ENCODE results near the gene DNHD1.

The DNHD1 gene

DNA sequence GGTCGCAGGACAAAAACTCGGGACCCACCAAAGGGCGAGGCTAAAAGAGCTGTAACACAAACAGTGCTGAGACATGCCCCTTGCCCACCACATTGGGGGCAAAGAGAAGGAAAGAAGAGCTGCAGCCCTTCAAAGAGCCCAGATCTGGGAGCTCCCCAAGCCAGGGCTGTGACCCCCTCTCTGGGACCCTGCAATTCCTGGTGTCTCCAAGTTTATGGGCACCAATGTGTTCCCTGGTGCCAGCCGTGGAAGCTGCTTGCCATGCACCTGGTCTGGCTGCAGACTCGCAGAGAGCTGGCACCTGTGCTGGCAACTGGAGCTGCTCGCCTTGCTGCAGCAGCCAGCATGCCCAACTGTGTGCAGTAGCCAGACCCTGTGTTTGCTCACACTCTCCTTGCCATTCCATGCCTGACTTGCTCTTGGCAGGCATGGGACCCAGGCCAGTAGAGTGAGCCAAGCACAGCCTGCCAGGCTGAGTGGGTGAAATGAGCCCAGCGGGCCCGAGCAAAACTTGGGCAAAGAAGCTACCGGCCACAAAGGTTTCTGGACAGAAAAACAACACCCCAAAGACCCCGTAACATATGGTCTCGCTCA lies 90.4 kb downstream of the DNHD1 start:
- DNase-seq (ENCODE audit: low read depth in 2 of 2), result no peak

DNA sequence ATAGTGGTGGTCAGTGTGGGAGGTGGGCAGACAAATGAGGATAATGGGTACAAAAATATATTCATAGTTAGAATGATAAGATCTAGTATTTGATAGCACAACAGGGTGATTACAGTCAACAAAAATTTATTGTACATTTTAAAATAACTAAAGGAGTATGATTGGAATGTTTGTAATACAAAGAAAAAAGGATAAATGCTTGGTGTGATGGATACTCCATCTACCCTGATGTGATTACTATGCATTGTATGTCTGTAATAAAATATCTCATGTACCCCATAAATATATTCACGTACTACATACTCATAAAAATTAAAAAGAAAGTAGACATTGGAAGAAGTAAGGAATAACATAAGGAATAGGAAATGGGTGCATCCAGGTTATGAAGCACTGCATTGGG lies 90.9 kb downstream of the DNHD1 start:
- no peak for DNase-seq (ENCODE audit: low read depth in 2 of 2)

DNA sequence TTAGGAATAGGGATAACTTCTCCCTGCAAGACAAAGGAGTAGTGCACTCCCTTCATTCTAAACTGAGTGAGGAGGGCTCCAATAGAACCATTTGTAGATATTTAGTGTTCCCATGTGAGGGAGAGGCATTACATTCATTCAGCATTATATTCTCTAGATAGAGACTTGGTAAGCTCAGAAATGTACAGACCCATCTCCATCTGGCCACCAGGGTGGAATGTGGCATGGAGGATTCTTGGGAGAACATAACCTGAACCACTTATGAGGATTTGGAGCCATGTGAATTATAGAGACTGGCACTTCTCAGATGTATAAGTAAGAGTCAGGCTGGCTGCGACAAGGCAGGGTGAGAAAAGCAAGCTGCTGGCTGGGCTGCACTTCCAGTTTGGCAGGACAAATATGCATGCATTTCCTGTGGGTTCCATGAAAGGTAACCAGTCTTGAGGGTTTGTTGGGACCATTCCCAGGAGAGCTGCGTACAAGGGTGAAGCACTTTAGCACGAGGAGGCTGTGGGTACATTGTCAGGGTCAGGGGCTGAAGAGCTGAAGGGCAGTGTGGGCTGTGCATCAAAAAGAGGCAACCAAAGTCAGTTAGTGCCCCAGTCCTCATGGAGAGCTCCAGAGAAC lies 97.2 kb downstream of the DNHD1 start:
- no peak for DNase-seq (ENCODE audit: low read depth in 2 of 2)

DNA sequence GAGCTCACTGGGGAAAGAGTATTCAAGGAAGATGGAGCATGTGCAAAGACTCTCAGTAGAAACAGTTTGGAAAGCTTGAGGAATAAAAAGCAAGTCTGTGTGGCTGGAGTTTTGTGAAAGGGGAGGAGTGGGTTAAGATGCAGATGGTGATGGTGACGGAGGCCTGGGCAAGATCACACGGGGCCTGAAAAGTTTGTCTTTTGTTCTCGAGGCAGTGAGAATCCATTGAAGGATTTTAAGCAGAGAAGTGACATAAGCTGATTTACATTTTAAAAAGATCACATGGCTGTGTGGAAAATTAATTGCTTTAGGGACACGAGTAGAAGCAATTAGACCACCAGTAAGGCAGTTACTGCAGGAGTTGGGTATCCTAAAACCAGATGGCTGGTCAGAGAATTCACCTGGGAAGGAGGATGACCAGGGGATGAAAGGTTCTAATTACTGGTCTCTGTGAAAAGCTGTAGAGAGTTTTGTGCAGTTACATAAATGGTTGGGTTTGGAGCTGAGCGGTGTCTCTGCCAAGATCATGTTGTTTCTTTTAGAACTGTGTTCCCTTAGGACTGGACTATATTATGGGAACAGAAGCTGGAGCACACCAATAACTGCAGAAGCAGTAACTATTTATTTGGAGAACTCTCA lies 99.3 kb downstream of the DNHD1 start:
- DNase-seq (ENCODE audit: low read depth in 2 of 2), result no peak

DNA sequence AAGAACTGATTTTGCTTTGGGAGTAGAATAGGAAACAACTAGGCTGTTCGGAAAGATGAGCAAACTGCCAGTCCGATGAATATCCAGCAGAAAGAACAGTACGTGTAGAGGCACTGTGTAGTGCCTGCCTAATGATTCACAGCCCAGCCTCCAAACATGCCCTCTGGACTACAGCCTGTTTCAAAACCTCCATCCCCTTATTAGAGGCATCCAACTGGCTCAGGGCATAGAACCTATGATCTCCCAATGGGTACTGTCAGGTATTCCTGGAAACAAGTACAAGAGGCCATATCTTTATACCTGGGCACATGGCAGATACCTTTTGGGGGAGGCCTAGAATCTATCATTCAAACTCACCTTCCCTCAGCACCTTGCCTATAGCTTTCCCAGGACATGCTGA lies 101.5 kb downstream of the DNHD1 start:
- no peak for DNase-seq (ENCODE audit: low read depth in 2 of 2)

DNA sequence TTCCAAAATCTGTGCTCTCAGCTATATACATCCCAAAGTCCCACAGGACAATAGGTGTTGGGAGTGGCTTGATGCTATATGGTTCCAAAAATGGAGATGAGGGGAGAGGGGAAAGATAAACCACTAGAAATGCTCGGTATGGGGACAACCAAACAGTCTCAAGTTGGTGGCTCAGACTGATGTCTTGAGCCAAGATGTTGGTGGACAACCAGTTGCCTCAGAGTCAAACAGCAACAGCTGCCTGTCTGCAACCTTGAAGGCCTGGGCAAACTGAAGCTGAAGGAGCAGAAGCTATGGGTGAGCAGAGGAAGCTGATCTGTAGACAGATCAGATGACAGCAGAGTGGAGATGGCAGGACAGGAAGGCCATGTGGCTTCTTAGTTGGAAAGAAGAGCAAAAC lies 102.4 kb downstream of the DNHD1 start:
- no peak for DNase-seq (ENCODE audit: low read depth in 2 of 2)

DNA sequence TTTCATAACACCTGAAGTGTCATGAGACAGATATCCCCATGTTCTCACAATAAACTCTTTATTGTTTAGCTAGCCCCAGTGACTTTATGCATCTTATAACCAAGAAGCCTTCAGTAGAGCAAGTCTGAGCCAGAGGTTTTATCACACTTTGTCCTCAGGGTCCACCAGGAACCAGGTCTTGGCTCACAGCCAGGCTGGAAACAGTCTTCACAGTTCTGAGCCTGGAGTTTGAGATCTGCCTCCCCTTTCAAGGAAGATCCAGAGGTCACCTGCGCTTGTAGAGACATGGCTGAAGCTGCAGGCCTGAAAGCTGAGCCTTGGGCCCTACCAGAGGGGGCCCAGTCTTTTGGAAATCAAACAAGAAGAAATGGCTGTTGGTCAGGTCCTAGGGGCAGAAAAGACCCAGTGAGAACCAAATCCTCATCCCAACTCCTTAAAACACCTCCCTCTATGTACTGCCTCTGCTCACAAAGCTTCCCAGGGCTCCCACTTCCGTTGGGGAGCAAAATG lies 102.9 kb downstream of the DNHD1 start:
- DNase-seq (ENCODE audit: low read depth in 2 of 2), result no peak

DNA sequence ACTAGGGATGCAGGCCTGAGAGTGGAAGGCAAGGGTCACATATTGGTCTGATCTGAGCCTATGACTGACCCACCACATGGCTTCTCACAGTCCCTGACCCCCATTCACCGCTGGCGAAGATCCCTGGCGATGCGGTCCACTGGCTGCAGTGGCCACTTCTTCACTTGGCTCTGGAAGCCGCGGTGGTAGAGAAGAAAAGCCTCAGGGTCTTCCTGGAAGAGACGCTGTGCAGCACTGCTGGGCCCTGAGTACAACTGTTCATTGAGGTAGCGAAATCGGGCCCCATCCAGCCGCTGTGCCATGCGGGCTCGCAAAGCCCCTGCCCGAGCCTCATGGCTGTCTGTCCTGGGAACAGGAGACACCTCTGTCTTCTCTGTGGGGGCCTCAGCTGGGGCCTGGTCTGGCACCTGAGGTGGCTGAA lies 104.0 kb downstream of the DNHD1 start:
- DNase-seq (ENCODE audit: low read depth in 2 of 2), result no peak

DNA sequence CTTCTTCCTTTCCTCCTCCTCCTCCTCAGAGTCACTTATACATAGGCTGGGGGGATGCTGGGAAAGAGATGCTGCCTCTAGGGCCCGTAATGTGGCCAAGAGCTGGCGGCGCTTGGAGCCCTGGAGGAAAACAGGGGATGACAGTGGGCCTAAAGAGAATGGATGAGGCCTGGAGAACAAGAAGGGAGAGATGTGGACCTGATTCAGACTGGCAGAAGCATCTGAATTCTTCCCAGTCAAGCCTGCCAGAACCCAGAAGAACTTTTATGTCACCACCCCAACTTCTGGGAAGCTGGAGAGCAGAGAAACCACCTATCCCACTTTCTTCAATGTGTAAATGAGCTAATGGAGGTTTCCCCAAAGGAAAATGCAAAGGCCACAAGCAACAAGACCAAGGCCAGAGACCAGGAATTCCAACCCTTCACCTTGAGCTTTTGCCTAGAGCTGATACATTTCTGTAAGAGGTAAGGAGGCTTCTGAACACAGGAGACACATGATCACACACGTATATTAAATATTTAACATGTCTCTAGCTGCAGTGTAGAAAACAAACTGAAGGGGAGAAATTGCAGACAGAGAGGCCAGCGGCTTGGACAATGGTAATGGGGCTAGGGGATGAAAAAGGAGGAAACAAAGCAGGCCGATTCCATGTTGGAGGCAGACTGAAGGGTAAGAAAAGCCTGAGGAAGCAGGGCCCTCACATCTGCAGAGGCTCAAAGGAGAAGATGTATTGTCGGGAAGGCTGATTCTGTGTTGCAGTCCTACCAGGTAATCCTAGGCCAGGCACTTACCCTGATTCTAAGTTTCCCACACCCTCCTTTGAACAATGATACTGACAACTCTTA lies 105.2 kb downstream of the DNHD1 start:
- DNase-seq (ENCODE audit: low read depth in 2 of 2), result no peak

DNA sequence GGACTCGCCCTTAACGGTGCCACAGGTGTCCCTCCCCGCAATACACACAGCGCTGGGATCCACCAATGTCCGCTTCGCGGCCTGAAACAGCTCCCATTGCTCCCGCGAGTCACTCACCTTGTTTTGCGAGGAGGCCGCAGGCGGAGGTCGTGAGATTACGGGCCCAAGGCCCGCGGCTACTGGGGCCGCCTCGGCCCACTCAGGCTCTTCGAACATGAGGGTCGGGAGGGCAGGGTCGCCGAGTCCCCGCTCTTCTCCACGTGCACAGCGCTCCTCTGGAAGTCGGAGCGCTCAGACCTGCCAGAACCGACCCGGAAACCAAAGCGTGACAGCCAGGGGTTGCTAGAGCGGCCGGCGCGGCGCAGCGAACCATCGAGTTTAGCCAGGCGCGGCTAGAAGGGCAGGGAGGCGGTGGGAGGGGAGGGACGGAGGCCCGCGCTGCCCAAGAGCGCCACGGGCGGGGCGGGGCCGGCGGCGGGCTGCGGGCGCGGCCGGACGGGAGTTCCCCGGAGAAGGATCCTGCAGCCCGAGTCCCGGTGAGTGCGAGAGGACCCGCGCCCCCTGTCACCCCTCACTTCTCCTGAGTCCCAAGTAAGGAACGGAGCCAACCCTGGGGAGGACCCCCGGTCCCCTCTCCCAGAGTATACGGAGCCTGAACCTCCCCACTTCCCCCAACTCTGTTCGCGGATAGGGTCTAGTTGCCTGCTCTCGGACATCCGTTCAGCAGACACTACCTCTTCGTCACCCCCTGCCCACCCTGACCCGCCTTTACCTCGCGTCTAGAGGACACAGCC lies 106.4 kb downstream of the DNHD1 start, which contains the start of the genes ILK and RRP8:
Gene ILK (plus strand): TSS at position 488 of the 794 bp plus-strand sequence. CDS start 498 bp downstream, outside the sequence.
Gene RRP8 (minus strand): TSS at position 330 of the 794 bp plus-strand sequence. CDS start 114 bp downstream, at position 216.
- peak; percentile 85 for DNase-seq (ENCODE audit: low read depth in 2 of 2)

DNA sequence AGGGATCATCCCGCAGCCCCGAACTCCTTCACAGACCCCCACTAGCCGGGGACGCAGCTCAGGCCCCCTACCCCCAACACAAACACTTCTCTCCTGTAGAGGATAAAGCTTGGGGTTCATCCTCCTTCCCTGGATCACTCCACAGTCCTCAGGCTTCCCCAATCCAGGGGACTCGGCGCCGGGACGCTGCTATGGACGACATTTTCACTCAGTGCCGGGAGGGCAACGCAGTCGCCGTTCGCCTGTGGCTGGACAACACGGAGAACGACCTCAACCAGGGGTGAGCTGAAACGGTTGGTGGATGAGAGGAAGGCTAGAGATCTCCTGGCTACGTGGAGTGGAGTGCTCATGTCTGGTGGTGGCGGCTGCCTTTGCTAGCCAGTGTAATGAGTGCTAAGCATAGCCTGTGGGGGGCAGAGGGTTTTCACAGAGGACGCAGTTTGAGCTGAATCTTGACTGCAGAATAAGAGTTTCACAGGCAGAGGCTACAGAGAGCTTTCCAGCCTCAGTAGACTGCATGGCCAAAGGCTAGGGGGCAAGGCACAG lies 107.1 kb downstream of the DNHD1 start:
- peak in 1 of 2 donors; percentile 17 for DNase-seq (ENCODE audit: low read depth in 2 of 2)

DNA sequence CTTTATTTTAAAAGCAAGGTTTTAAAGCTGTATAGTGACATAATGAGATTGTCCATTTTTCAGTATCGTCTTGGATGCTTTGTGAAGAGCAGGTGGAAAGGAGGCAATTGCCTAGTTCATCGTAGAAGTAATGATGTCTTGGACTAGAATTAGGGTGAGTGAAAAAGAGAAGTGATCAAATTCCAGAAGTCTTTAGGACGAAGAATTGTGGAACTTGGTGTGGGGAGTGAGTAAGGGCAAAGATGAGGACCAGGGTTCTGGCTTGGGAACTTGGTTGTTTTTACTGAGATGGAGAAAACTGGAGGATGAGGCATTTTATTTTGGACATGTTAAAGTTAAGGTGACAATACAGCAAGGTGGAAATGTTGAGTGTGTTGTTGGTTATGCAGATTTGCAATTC lies 107.7 kb downstream of the DNHD1 start:
- DNase-seq (ENCODE audit: low read depth in 2 of 2), result no peak

DNA sequence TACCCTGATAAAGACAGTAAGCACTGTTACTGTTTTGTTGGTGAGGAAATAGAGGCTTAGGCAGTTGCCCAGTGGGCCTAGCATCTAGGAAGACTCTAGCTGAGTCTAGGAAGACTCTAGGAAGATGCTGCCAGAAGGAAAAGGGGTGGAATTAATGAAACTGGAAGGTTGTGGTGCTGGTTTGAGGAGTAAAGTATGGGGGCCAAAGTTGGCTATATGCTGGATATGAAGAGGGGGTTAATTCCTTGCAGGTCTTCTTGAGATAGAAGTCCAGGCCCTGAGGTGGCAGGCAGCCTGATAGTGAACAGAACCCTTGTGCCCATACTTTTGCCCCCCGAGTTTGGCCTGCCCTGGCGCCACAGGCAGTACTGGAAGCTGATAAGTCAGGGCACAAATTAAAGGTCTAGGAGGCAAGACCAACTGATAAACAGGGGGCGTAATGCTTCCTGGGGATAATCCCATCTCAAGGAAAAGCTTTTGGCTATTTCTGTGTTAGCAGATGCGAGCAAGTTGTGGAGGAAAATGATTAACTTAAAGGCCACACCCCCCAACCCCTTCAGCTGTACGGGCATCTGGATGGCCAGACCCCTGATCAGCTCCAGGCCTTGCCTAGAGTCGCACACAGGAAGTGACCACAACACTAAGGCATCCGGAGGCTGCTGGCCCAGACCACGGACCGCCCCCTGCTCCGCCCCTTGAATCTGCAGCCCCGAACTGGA lies 109.5 kb downstream of the DNHD1 start:
- peak; percentile 56 to 66 for DNase-seq (ENCODE audit: low read depth in 2 of 2)

DNA sequence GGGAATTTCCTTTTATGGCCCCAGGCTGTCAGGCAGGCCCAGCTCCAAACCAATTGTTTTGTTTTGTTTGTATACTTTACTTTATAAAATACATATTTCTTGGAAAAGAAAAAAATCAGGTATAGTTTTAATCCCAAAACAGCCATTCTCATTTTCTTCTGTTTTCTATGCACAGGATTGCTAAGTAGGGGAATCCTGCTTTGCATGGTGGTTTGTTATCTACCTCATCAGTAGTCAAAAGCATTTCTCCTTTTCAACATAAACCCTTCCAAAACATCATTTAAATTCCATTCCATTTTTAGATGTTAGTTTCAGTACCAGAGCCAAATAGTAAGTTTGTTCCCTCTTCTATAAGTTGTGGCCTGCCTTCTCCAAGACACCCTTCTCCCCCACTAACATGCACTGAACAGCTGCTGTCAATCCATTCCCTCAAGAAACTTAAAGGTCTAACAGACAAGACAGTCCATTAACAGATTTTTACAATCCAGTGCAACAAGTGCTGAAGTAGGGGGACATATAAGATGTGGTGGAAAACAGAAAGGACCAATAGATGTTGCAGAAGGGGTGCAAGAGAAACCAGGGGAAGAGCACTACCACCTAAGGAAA lies 110.2 kb downstream of the DNHD1 start:
- no peak for DNase-seq (ENCODE audit: low read depth in 2 of 2)

DNA sequence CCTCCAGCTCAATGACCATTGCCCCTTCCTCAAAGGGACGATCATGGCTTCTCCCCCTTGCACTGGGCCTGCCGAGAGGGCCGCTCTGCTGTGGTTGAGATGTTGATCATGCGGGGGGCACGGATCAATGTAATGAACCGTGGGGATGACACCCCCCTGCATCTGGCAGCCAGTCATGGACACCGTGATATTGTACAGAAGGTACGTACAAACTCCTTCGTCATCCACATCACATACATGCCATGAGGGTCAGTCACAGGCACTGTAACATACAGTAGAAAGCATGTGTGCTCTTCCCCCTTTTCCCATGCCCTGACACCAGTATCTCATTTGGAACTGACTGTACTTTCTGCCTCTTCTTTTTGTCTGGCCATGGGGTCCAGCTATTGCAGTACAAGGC lies 110.9 kb downstream of the DNHD1 start:
- DNase-seq (ENCODE audit: low read depth in 2 of 2), result no peak

DNA sequence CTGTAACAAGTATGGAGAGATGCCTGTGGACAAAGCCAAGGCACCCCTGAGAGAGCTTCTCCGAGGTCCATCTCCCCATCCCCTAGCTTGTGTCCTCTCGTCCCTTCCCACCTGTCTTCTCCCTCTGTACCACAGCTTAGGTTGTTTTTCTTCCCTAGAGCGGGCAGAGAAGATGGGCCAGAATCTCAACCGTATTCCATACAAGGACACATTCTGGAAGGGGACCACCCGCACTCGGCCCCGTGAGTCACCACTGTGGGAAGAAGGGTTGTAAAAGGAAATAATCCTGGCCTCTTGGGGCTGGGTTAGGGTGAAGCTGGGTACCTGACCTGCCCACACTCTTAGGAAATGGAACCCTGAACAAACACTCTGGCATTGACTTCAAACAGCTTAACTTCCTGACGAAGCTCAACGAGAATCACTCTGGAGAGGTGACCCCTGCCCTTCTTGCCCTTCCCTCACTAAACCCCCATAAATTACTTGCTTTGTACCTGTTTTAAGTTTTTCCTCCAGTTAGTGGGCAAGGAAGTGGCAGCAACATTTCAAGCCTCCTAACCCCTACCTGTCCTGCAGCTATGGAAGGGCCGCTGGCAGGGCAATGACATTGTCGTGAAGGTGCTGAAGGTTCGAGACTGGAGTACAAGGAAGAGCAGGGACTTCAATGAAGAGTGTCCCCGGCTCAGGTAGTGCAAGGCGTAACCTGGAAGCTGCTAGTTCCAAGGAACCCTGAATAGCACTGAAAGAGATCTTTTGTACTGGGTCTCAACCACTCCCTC lies 111.8 kb downstream of the DNHD1 start:
- DNase-seq (ENCODE audit: low read depth in 2 of 2), result no peak

DNA sequence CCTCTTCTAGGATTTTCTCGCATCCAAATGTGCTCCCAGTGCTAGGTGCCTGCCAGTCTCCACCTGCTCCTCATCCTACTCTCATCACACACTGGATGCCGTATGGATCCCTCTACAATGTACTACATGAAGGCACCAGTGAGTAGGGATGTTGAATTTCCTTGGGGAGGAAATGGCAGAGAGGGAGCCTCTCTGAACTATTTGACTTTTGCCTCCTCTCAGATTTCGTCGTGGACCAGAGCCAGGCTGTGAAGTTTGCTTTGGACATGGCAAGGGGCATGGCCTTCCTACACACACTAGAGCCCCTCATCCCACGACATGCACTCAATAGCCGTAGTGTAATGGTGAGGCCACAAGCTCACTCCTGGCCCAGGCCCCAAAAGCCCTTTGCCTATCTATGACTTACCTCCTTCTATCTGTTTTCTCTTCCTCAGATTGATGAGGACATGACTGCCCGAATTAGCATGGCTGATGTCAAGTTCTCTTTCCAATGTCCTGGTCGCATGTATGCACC lies 112.5 kb downstream of the DNHD1 start:
- no peak for DNase-seq (ENCODE audit: low read depth in 2 of 2)

DNA sequence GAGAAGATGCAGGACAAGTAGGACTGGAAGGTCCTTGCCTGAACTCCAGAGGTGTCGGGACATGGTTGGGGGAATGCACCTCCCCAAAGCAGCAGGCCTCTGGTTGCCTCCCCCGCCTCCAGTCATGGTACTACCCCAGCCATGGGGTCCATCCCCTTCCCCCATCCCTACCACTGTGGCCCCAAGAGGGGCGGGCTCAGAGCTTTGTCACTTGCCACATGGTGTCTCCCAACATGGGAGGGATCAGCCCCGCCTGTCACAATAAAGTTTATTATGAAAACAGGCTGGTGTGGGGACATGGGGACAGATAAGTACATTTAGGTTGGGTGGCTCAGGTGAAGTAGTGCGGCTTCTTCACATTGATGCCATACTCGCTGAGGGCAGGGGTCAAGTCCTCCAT lies 113.5 kb downstream of the DNHD1 start:
- DNase-seq (ENCODE audit: low read depth in 2 of 2), result no peak
